H9 (cell line): Measurements from ENCODE around the gene PROX1. TPM values are rescaled to one million over a fixed set of nuclear protein-coding genes. Genes with fewer than 3 reads are reported as not detected.

Experiments used
- DNase-seq: peaks from one replicate; pipeline ENCODE4 v3.0.0-alpha.2; 2017
- H2AFZ ChIP-seq: one replicate; pipeline ENCODE4 v1.6.1; 2013; ENCODE audit warnings: mild to moderate bottlenecking, low read length, control low read depth, moderate library complexity
- H2AK5ac ChIP-seq: 2 replicates; pipeline ENCODE4 v1.6.1; 2013; ENCODE audit warnings: low read length, control low read depth, mixed read lengths; ENCODE audit not compliant: insufficient read length
- H2BK120ac ChIP-seq: one replicate; pipeline ENCODE4 v1.6.1; 2013; ENCODE audit warnings: low read depth, mild to moderate bottlenecking, low read length, control low read depth, inconsistent platforms; ENCODE audit not compliant: poor library complexity, severe bottlenecking
- H2BK12ac ChIP-seq: 2 replicates; pipeline ENCODE4 v1.6.1; 2013; ENCODE audit warnings: low read length, control low read depth, mixed read lengths, low read depth; ENCODE audit not compliant: insufficient read length
- H2BK15ac ChIP-seq: 2 replicates; pipeline ENCODE4 v1.6.1; 2013; ENCODE audit warnings: low read depth, low read length, control low read depth
- H2BK20ac ChIP-seq: one replicate; pipeline ENCODE4 v1.6.1; 2013; ENCODE audit warnings: low read depth, mild to moderate bottlenecking, low read length, control low read depth, inconsistent platforms; ENCODE audit not compliant: poor library complexity, severe bottlenecking
- H2BK5ac ChIP-seq: 2 replicates; pipeline ENCODE4 v1.6.1; 2013; ENCODE audit warnings: low read length, control low read depth, mixed read lengths; ENCODE audit not compliant: insufficient read length
- H3K14ac ChIP-seq: 2 replicates; pipeline ENCODE4 v1.6.1; 2013; ENCODE audit warnings: low read length, control low read depth; ENCODE audit not compliant: insufficient read depth
- H3K18ac ChIP-seq: 2 replicates; pipeline ENCODE4 v1.6.1; 2013; ENCODE audit warnings: low read depth, mild to moderate bottlenecking, mixed read lengths, low read length, control low read depth; ENCODE audit not compliant: insufficient read length
- H3K23ac ChIP-seq: 2 replicates; pipeline ENCODE4 v1.6.1; 2013; ENCODE audit warnings: low read length, control low read depth, mixed read lengths, low read depth; ENCODE audit not compliant: insufficient read length
- H3K23me2 ChIP-seq: 2 replicates; pipeline ENCODE4 v1.6.1; 2013; ENCODE audit warnings: low read depth, mild to moderate bottlenecking, mixed read lengths, low read length, control low read depth; ENCODE audit not compliant: insufficient read length, poor library complexity, severe bottlenecking
- H3K27ac ChIP-seq: 2 replicates; pipeline ENCODE4 v1.5.1; 2013; ENCODE audit warnings: low read length, control low read depth, mixed read lengths, low read depth; ENCODE audit not compliant: insufficient read length
- H3K27me3 ChIP-seq: 2 replicates; pipeline ENCODE4 v1.6.1; 2013; ENCODE audit warnings: low read length, control low read depth, inconsistent platforms; ENCODE audit not compliant: insufficient read depth
- H3K4ac ChIP-seq: 2 replicates; pipeline ENCODE4 v1.6.1; 2013; ENCODE audit warnings: low read depth, mild to moderate bottlenecking, control low read depth, inconsistent platforms, low read length, moderate library complexity
- H3K4me1 ChIP-seq: 2 replicates; pipeline ENCODE4 v1.6.1; 2013; ENCODE audit warnings: low read length, control low read depth, inconsistent platforms; ENCODE audit not compliant: insufficient read depth
- H3K4me2 ChIP-seq: 2 replicates; pipeline ENCODE4 v1.6.1; 2013; ENCODE audit warnings: low read length, control low read depth, mixed read lengths; ENCODE audit not compliant: insufficient read length, insufficient read depth
- H3K56ac ChIP-seq: 2 replicates; pipeline ENCODE4 v1.6.1; 2013; ENCODE audit warnings: low read depth, mild to moderate bottlenecking, mixed read lengths, low read length, control low read depth; ENCODE audit not compliant: insufficient read length
- H3K79me1 ChIP-seq: 2 replicates; pipeline ENCODE4 v1.6.1; 2013; ENCODE audit warnings: low read depth, mild to moderate bottlenecking, moderate library complexity, low read length, control low read depth, inconsistent platforms; ENCODE audit not compliant: insufficient read depth, poor library complexity, severe bottlenecking
- H3K79me2 ChIP-seq: 2 replicates; pipeline ENCODE4 v1.6.1; 2013; ENCODE audit warnings: low read length, control low read depth, inconsistent platforms; ENCODE audit not compliant: insufficient read depth
- H3K9ac ChIP-seq: 2 replicates; pipeline ENCODE4 v1.6.1; 2013; ENCODE audit warnings: low read length, control low read depth, mixed read lengths; ENCODE audit not compliant: insufficient read length; ENCODE audit errors: extremely low read depth
- H3K9me3 ChIP-seq: one replicate; pipeline ENCODE4 v1.6.1; 2013; ENCODE audit warnings: low read depth, low read length, inconsistent platforms; ENCODE audit not compliant: control insufficient read depth
- H3T11ph ChIP-seq: one replicate; pipeline ENCODE4 v1.6.1; 2013; ENCODE audit warnings: mild to moderate bottlenecking, low read length, control low read depth, inconsistent platforms
- H4K20me1 ChIP-seq: one replicate; pipeline ENCODE4 v1.6.1; 2013; ENCODE audit not compliant: control insufficient read depth, insufficient read length, insufficient read depth
- H4K5ac ChIP-seq: 2 replicates; pipeline ENCODE4 v1.6.1; 2013; ENCODE audit warnings: low read depth, mild to moderate bottlenecking, mixed read lengths, low read length, control low read depth; ENCODE audit not compliant: insufficient read length
- H4K8ac ChIP-seq: replicated peaks from 2 replicates; pipeline ENCODE4 v1.6.1; 2013; ENCODE audit warnings: low read length, control low read depth, mixed read lengths, low read depth; ENCODE audit not compliant: insufficient read length
- H4K91ac ChIP-seq: 2 replicates; pipeline ENCODE4 v1.6.1; 2013; ENCODE audit warnings: low read depth, mild to moderate bottlenecking, moderate library complexity, mixed read lengths, low read length, control low read depth; ENCODE audit not compliant: insufficient read length
- H3K27ac Mint-ChIP-seq, 3 experiments: 2 replicates in 2 of 3; 3 replicates in 1 of 3; pipeline ENCODE4 v1.8.0; 2020 to 2021; ENCODE audit warnings: mixed read lengths in 3 of 3, mild to moderate bottlenecking in 1 of 3, moderate library complexity in 1 of 3
- H3K27me3 Mint-ChIP-seq: 2 replicates; pipeline ENCODE4 v1.8.0; 2021; ENCODE audit warnings: low read depth, mild to moderate bottlenecking, moderate library complexity, mixed read lengths
- H3K36me3 Mint-ChIP-seq, 3 experiments: 2 replicates in 2 of 3; 3 replicates in 1 of 3; pipeline ENCODE4 v1.8.0; 2020 to 2021; ENCODE audit warnings: low read depth in 3 of 3, mixed read lengths in 3 of 3; ENCODE audit not compliant: insufficient read depth in 1 of 3
- H3K4me1 Mint-ChIP-seq, 2 experiments: 2 replicates each; pipeline ENCODE4 v1.8.0; 2020; ENCODE audit warnings: mixed read lengths in 2 of 2
- H3K4me3 Mint-ChIP-seq, 2 experiments: 2 replicates in 1 of 2; 3 replicates in 1 of 2; pipeline ENCODE4 v1.8.0; 2020 to 2021; ENCODE audit warnings: mild to moderate bottlenecking in 2 of 2, mixed read lengths in 2 of 2, moderate library complexity in 1 of 2
- H3K9me3 Mint-ChIP-seq, 2 experiments: 2 replicates in 1 of 2; 3 replicates in 1 of 2; pipeline ENCODE4 v1.8.0; 2020; ENCODE audit warnings: mild to moderate bottlenecking in 2 of 2, mixed read lengths in 2 of 2, moderate library complexity in 1 of 2
- WGBS: extraction: QIAGEN DNeasy Blood & Tissue Kit; methylation state at CpG from one replicate; pipeline ENCODE4 v1.1.7; 2013; ENCODE audit warnings: missing lambda C conversion rate, low lambda C conversion rate, mixed read lengths; ENCODE audit not compliant: insufficient read length; ENCODE audit errors: extremely low coverage; 5-methylcytosine and 5-hydroxymethylcytosine counted together
- total RNA-seq: library from RNA; stranded (reverse); gene quantifications from 2 replicates; pipeline ENCODE4 v1.2.1, GENCODE V29; 2021
- TF ChIP-seq, protein P1 (sequence below): fragments of 200-600 bp; sonication (generic); conservative IDR thresholded peaks from 3 replicates; pipeline ENCODE4 v1.8.0; 2021; ENCODE audit warnings: antibody characterized with exemption, mild to moderate bottlenecking

PROX1 gene
- total RNA-seq, 1 experiment from 2014 or later = 0.72 TPM

DNA sequence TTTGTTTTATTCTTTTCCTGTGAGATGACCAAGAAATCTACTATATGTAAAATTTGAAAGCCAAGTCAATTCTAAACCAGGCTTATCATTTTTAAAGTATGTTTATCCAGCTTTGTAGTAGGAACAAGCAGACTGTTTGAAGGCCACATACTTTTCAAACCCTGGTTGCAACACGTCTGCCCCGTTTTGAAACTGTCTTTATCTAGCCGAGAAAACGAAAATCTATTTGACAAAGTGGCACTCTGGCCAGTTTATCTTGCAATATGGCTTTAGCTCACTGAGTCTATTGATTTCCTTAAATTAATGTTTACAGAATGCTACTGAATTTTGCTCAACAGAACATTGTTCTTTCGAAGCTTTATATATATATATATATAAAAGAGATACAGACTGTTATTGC lies 39.7 kb downstream of the PROX1 start:
- Mint-ChIP-seq H3K4me3 (peak overlapping the region; percentile 26 to 65), H3K27ac (peak overlapping the region in 2 of 3 experiments; percentile 28 to 58; a peak in 3 of 7 replicates), H3K27me3 (peaks cover 6% of the 10 kb centered on the region), H3K9me3 (no peaks in the 10 kb centered on the region), H3K4me1 (peaks cover 59 to 69% of the 10 kb centered on the region in 2 experiments), H3K36me3 (no peaks in the 10 kb centered on the region)
- Histone ChIP-seq H3K23ac (no peak overlapping the region), H2BK20ac (no peak overlapping the region), H3K27me3 (no peaks in the 10 kb centered on the region), H4K8ac (no peak overlapping the region), H4K5ac (no peak overlapping the region), H3K9me3 (no peaks in the 10 kb centered on the region), H3K79me2 (no peaks in the 10 kb centered on the region), H3T11ph (no peak overlapping the region), H3K9ac (no peak overlapping the region), H3K14ac (no peak overlapping the region), H4K20me1 (no peaks in the 10 kb centered on the region), H2AK5ac (no peak overlapping the region), H3K27ac (no peak overlapping the region), H2BK12ac (no peak overlapping the region), H3K23me2 (no peaks in the 10 kb centered on the region), H3K4ac (no peak overlapping the region), H2AFZ (no peak overlapping the region), H2BK15ac (no peak overlapping the region), H2BK120ac (no peak overlapping the region), H3K18ac (no peak overlapping the region), H4K91ac (no peak overlapping the region), H3K4me1 (peaks cover 20% of the 10 kb centered on the region), H3K4me2 (peak overlapping the region; percentile 70), H2BK5ac (no peak overlapping the region), H3K79me1 (no peaks in the 10 kb centered on the region), H3K56ac (no peak overlapping the region)
- no peak for DNase-seq
- no CpG with 5 or more reads among the region's 5 CpGs for whole genome bisulfite sequencing
- TF ChIP-seq, protein P1, sequence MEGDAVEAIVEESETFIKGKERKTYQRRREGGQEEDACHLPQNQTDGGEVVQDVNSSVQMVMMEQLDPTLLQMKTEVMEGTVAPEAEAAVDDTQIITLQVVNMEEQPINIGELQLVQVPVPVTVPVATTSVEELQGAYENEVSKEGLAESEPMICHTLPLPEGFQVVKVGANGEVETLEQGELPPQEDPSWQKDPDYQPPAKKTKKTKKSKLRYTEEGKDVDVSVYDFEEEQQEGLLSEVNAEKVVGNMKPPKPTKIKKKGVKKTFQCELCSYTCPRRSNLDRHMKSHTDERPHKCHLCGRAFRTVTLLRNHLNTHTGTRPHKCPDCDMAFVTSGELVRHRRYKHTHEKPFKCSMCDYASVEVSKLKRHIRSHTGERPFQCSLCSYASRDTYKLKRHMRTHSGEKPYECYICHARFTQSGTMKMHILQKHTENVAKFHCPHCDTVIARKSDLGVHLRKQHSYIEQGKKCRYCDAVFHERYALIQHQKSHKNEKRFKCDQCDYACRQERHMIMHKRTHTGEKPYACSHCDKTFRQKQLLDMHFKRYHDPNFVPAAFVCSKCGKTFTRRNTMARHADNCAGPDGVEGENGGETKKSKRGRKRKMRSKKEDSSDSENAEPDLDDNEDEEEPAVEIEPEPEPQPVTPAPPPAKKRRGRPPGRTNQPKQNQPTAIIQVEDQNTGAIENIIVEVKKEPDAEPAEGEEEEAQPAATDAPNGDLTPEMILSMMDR = no peak
